Lung (tissue), 12 donors: ENCODE data around the gene SAG. TPM values are rescaled to one million over a fixed set of nuclear protein-coding genes. Genes with fewer than 3 reads are reported as not detected.

Experiments
- ATAC-seq: fragments of 200-7000 bp; cut with Tn5 transposase; one replicate; pipeline ENCODE4 v1.9.1; 2020; ENCODE audit warnings: moderate number of reproducible peaks; ENCODE audit not compliant: insufficient read depth, low FRiP score
- DNase-seq, 3 donors: peaks; one replicate each; pipeline ENCODE4 v3.0.0-alpha.2; 2013 to 2017
- H3K27ac ChIP-seq, 2 donors: one replicate each; pipeline ENCODE4 v1.5.1; 2013; ENCODE audit warnings: mild to moderate bottlenecking in 2 of 2, moderate library complexity in 2 of 2, control low read depth in 1 of 2, inconsistent platforms in 1 of 2, low read depth in 1 of 2, low read length in 1 of 2
- H3K27me3 ChIP-seq, 3 donors: one replicate each; pipeline ENCODE4 v1.5.1; 2013; ENCODE audit warnings: low read length in 2 of 3; ENCODE audit not compliant: control insufficient read depth in 3 of 3, insufficient read depth in 3 of 3
- H3K36me3 ChIP-seq, 4 donors: one replicate each; pipeline ENCODE4 v1.5.1; 2013; ENCODE audit warnings: low read length in 4 of 4, mild to moderate bottlenecking in 1 of 4, moderate library complexity in 1 of 4; ENCODE audit not compliant: control insufficient read depth in 4 of 4, insufficient read depth in 4 of 4
- H3K4me1 ChIP-seq, 5 donors: one replicate each; pipeline ENCODE4 v1.5.1; 2013; ENCODE audit warnings: low read length in 5 of 5, mild to moderate bottlenecking in 2 of 5, moderate library complexity in 1 of 5; ENCODE audit not compliant: control insufficient read depth in 5 of 5, insufficient read depth in 5 of 5
- H3K4me3 ChIP-seq: one replicate; pipeline ENCODE4 v1.5.1; 2013; ENCODE audit warnings: mild to moderate bottlenecking, control low read depth, moderate library complexity
- H3K9ac ChIP-seq, 2 donors: one replicate each; pipeline ENCODE4 v1.5.1; 2013; ENCODE audit warnings: low read length in 2 of 2, control low read depth in 1 of 2; ENCODE audit not compliant: insufficient read depth in 1 of 2
- H3K9me3 ChIP-seq, 4 donors: one replicate each; pipeline ENCODE4 v1.5.1; 2013; ENCODE audit warnings: low read length in 3 of 4, mild to moderate bottlenecking in 1 of 4, moderate library complexity in 1 of 4; ENCODE audit not compliant: control insufficient read depth in 4 of 4, insufficient read depth in 3 of 4
- WGBS, 2 donors: extraction: QIAGEN DNeasy Blood & Tissue Kit; methylation state at CpG; one replicate each; pipeline ENCODE4 v1.1.7; 2013; 5-methylcytosine and 5-hydroxymethylcytosine counted together
- polyA plus RNA-seq, 2 donors: library from polyadenylated mRNA; stranded (reverse); fragments of 200-250 nt; gene quantifications; one replicate each; pipeline ENCODE4 v1.2.1, GENCODE V29; 2013
- total RNA-seq, 2 donors: library from RNA; depleted of rRNA in 1 of 2; stranded (reverse); fragments of >200 nt in 1 of 2; gene quantifications; one replicate each; pipeline ENCODE4 v1.2.1, GENCODE V29; 2014 to 2021
- TF ChIP-seq, protein P1 (sequence below): IDR thresholded peaks from 2 replicates; pipeline ENCODE4 v1.5.1; 2012; ENCODE audit warnings: mild to moderate bottlenecking; ENCODE audit errors: control extremely low read depth, extremely low read depth
- donor health status: control.
- donor health status: control.
- donor health status: Bipolar disorder and iron deficiency.
- donor health status: healthy.
- donor health status: DM: yes; HTN: yes; CAD: no.

SAG gene
- total and polyA plus RNA-seq, 4 donors, result 0.03 to 0.46 (median 0.22) TPM; not detected in 1

DNA sequence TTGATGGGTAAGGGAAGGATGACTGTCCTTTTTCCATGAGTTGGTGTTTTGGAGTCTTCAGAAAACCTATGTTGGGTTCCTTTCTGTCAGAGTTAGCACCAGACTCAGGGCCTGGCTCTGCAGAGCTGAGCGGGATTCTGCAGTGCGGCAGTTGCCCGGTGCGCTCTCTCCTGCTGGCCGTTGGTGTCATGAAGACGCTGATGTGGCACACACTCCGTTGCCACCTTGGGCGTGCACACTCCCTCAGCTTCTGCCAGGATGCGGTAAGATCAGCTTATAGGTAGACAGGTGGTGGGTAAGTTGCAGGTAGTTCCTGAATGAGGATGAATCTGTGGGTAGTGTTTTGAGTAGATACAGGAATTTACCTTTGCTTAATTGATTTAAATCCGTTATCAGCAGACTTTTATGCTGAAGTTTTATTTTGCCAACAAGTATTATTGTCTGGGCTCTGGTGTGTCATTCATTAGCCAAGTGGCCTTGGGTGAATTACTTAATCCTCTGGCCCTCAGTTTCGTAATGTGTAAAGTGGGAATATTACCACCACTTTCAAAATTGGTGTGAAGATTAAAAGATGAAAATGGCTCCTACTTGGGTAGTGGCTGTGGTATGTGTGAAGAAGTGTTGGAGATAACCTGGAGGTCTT is 73.5 kb downstream of the SAG start:
- Histone ChIP-seq H3K27ac (no peak overlapping the region), H3K36me3 (peaks cover 0 to 2% (median 0%) of the 10 kb centered on the region in 4 donors), H3K4me3 (no peak overlapping the region), H3K9me3 (no peaks in the 10 kb centered on the region), H3K4me1 (peaks cover 8 to 18% (median 12%) of the 10 kb centered on the region in 5 donors), H3K9ac (no peak overlapping the region), H3K27me3 (no peaks in the 10 kb centered on the region)
- no peak for ATAC-seq
- TF ChIP-seq, protein P1, sequence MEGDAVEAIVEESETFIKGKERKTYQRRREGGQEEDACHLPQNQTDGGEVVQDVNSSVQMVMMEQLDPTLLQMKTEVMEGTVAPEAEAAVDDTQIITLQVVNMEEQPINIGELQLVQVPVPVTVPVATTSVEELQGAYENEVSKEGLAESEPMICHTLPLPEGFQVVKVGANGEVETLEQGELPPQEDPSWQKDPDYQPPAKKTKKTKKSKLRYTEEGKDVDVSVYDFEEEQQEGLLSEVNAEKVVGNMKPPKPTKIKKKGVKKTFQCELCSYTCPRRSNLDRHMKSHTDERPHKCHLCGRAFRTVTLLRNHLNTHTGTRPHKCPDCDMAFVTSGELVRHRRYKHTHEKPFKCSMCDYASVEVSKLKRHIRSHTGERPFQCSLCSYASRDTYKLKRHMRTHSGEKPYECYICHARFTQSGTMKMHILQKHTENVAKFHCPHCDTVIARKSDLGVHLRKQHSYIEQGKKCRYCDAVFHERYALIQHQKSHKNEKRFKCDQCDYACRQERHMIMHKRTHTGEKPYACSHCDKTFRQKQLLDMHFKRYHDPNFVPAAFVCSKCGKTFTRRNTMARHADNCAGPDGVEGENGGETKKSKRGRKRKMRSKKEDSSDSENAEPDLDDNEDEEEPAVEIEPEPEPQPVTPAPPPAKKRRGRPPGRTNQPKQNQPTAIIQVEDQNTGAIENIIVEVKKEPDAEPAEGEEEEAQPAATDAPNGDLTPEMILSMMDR, result no peak
- 86 to 93% methylated on average over 11 of the region's 11 CpGs for WGBS, 2 donors
- no peak for DNase-seq

DNA sequence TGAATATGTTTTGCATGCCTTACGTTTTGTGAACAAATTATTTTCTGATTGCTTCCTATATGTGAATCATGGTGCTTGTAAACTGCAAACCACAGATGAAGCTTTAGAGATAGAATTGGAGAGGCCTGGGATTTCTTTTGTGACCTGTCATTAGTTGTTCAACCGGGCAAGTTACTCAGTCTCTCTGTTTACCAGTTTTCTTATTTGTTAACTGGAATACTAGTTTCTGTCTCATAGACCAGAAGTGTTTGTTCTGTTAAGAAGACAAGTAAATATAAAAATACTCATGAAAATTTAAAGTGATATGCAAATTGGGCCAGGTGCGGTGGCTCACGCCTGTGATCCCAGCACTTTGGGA is 74.0 kb downstream of the SAG start:
- peaks cover 8 to 23% (median 17%) of the 10 kb centered on the region in 5 donors for H3K4me1 ChIP-seq
- no peak for ATAC-seq
- WGBS, 2 donors, result 72 to 84% methylated on average over 4 of the region's 4 CpGs

DNA sequence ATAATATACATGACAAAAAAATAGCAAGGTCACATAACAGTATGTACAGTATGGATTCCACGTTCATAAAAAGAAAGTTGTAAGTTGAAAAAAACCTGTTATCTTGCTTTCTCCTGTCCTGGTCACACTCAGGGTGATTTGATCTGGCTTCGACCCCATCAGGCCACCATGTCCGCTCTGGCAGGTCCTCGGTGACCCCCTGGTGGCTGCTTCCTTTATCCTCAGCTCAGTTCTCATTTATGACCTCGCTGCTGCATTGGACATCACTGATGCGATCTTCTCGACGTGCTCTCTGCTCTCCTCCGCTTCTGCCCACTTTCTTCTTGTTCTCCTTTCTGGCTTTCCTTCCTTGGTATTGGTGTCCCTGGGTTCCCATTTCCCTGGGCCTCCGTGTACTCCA is 76.4 kb downstream of the SAG start:
- H3K4me3 ChIP-seq, result no peak overlapping the region
- no peaks in the 10 kb centered on the region for H3K9me3 ChIP-seq
- DNase-seq, result no peak
- H3K27me3 ChIP-seq, result no peaks in the 10 kb centered on the region
- no peak overlapping the region for H3K9ac ChIP-seq
- H3K27ac ChIP-seq, result no peak overlapping the region
- peaks cover 0 to 2% (median 0%) of the 10 kb centered on the region in 4 donors for H3K36me3 ChIP-seq
- ATAC-seq, result no peak
- WGBS, 2 donors, result 81 to 88% methylated on average over 10 of the region's 10 CpGs
- TF ChIP-seq, protein P1, result no peak
- H3K4me1 ChIP-seq, result peaks cover 8 to 42% (median 26%) of the 10 kb centered on the region in 5 donors

More for the DNA sequence above, 74.0 kb downstream of the SAG start:
- no peak overlapping the region for H3K4me3 ChIP-seq
- no peak for DNase-seq
- no peaks in the 10 kb centered on the region for H3K9me3 ChIP-seq
- no peak overlapping the region for H3K27ac ChIP-seq
- TF ChIP-seq, protein P1, result no peak
- H3K9ac ChIP-seq, result no peak overlapping the region
- H3K36me3 ChIP-seq, result peaks cover 0 to 2% (median 0%) of the 10 kb centered on the region in 4 donors
- H3K27me3 ChIP-seq, result no peaks in the 10 kb centered on the region
